ENCODE data around the gene C1orf210. TPM values are rescaled to one million over a fixed set of nuclear protein-coding genes. Genes with fewer than 3 reads are reported as not detected.
A peak's percentile ranks its signal among the peaks of the same experiment; 100 is the strongest.

Gene C1orf210
- total and polyA plus RNA-seq, 2 of the 4 experiments (the other 2 are of a cell fraction), result not detected

DNA sequence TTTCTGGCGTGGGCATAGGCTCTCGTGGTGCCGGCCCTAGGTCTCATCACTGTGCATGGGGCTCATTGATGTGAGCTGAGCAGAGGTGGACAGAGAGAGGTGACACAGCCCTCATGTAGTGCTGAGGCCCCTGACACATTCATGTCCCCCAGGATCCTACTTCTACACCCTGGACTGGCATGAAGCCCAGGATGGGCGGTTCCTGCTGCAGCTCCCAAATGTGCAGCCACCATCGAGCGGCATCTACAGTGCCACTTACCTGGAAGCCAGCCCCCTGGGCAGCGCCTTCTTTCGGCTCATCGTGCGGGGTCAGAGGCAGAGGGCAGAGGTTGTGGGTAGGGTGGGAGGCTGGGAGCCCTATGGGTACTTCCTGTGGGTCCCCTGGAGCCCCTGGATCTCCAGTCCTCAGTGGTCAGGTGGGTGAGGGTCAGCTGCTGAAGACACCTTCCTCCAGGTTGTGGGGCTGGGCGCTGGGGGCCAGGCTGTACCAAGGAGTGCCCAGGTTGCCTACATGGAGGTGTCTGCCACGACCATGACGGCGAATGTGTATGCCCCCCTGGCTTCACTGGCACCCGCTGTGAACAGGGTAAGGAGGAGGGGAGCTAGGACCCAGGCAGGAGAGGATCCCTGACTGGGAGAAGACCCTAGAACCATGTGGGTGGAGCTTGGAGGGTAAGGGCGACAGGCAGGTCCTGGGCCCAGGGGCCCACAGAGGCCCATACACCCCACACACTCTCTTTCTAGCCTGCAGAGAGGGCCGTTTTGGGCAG lies 21.5 kb upstream of the C1orf210 start:
- H2AK5ac ChIP-seq (ENCODE audit: low read depth, low read length), result no peak overlapping the region
- POLR2A ChIA-PET (ENCODE audit: unreplicated experiment), result no interaction called here
- ATAC-seq (ENCODE audit: low read depth) (no peak), DNase-seq (no peak)
- CTCF ChIA-PET, result no interaction called here
- no peaks in the 10 kb centered on the region for H3K9me1 ChIP-seq (ENCODE audit: insufficient read depth, low read length)
- H2BK120ac ChIP-seq (ENCODE audit: low read depth, low read length), result no peak overlapping the region
- peak overlapping the region; percentile 19 for H2AFZ ChIP-seq (replicated peaks; ENCODE audit: low read length, poor library complexity)
- no peak overlapping the region for H3K9ac ChIP-seq (ENCODE audit: low read depth, low read length)
- H3K4ac ChIP-seq (ENCODE audit: low read depth, low read length), result no peak overlapping the region
- no TSS peak for BruUV-seq (replicated peaks)
- H2AK9ac ChIP-seq (replicated peaks; ENCODE audit: low read depth, low read length, poor library complexity), result peak overlapping the region; percentile 17
- dilution Hi-C loops (cut with HindIII; ENCODE audit: low sequenced_read_pairs, unreplicated experiment) (no loop called here), intact Hi-C loops (cut with micrococcal nuclease) (no loop called here), in situ Hi-C loops (cut with MboI; ENCODE audit: low sequenced_read_pairs) (loop anchor here (5.0 kb wide), 1 partner anchor 35 kb away; no protein-coding TSS in a partner anchor)
- H4K20me1 ChIP-seq (ENCODE audit: insufficient read depth, low read length), result no peaks in the 10 kb centered on the region; the same call in 1 of the 2 replicates
- no peak overlapping the region for H3K14ac ChIP-seq (replicated peaks; ENCODE audit: low read depth, low read length)
- H3K23ac ChIP-seq (ENCODE audit: low read depth, low read length), result no peak overlapping the region
- H3K56ac ChIP-seq (ENCODE audit: extremely low read depth, insufficient read depth, low read length), result no peak overlapping the region
- peaks cover 8% of the 10 kb centered on the region; the same call in 1 of the 2 replicates for H3K27me3 ChIP-seq (ENCODE audit: control insufficient read depth, insufficient read depth, low read length)
- no peak overlapping the region for H2BK20ac ChIP-seq (ENCODE audit: low read depth, low read length)
- no peaks in the 10 kb centered on the region for H3K9me3 ChIP-seq (ENCODE audit: control insufficient read depth, insufficient read depth, low read length)
- no peaks in the 10 kb centered on the region for H3K36me3 ChIP-seq (ENCODE audit: control insufficient read depth, insufficient read depth, low read length)
- H2BK15ac ChIP-seq (ENCODE audit: low read depth, low read length), result no peak overlapping the region
- no peak overlapping the region for H3K27ac ChIP-seq (ENCODE audit: insufficient read depth, low read length)
- H3K4me2 ChIP-seq (ENCODE audit: low read depth, low read length), result no peak overlapping the region
- TF ChIP-seq FOS (IDR thresholded peaks at IDR 0.05; ENCODE audit: low read depth, low read length) (no peak), NFE2L2 (IDR thresholded peaks at IDR 0.05; ENCODE audit: low read depth, low read length) (no peak), USF2 (IDR thresholded peaks at IDR 0.05; ENCODE audit: low read depth, low read length) (no peak)
- TF ChIP-seq, protein P1, sequence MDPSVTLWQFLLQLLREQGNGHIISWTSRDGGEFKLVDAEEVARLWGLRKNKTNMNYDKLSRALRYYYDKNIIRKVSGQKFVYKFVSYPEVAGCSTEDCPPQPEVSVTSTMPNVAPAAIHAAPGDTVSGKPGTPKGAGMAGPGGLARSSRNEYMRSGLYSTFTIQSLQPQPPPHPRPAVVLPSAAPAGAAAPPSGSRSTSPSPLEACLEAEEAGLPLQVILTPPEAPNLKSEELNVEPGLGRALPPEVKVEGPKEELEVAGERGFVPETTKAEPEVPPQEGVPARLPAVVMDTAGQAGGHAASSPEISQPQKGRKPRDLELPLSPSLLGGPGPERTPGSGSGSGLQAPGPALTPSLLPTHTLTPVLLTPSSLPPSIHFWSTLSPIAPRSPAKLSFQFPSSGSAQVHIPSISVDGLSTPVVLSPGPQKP (IDR thresholded peaks at IDR 0.05; ENCODE audit: borderline replicate concordance, low read depth, low read length), result no peak
- H3K4me1 ChIP-seq (ENCODE audit: control insufficient read depth, insufficient read depth, low read length), result peaks cover 4% of the 10 kb centered on the region; the same call in 1 of the 2 replicates
- no peak overlapping the region for H3K18ac ChIP-seq (ENCODE audit: low read depth, low read length)
- H3K4me3 ChIP-seq (ENCODE audit: insufficient read depth, low read depth, low read length), result no peak overlapping the region
- no peak overlapping the region for H2BK5ac ChIP-seq (ENCODE audit: low read depth, low read length, poor library complexity, severe bottlenecking)
- WGBS, 2 experiments (ENCODE audit: extremely low coverage in 2 of 2, insufficient read length in 1 of 2), result no CpG with 5 or more reads among the region's 17 CpGs
- no peak overlapping the region for H4K91ac ChIP-seq (ENCODE audit: insufficient read depth, low read depth, low read length)
- no peak overlapping the region for H4K5ac ChIP-seq (ENCODE audit: low read depth, low read length)
- H4K8ac ChIP-seq (ENCODE audit: low read depth in 2 of 2, low read length in 2 of 2), result no peak overlapping the region
- H3K79me1 ChIP-seq (ENCODE audit: low read depth in 1 of 2, low read length in 2 of 2), result no peaks in the 10 kb centered on the region
